GM18517 (cell line): ENCODE measurements around the gene CLP1.
"Not testable (repeated sequence)": the region's sequence is repeated elsewhere in the genome, so short reads cannot be mapped to it uniquely, and the experiment has no call there.

Experiments used
- ATAC-seq: cut with Tn5 transposase; IDR thresholded peaks from one replicate; pipeline ENCODE4 v1.9.1; 2021; ENCODE audit warnings: mild to moderate bottlenecking, moderate library complexity; ENCODE audit not compliant: unreplicated experiment

Gene CLP1

GRCh38 chr11:57640068-57640800, 17.3 kb upstream of the CLP1 start:
- no peak for ATAC-seq

DNA sequence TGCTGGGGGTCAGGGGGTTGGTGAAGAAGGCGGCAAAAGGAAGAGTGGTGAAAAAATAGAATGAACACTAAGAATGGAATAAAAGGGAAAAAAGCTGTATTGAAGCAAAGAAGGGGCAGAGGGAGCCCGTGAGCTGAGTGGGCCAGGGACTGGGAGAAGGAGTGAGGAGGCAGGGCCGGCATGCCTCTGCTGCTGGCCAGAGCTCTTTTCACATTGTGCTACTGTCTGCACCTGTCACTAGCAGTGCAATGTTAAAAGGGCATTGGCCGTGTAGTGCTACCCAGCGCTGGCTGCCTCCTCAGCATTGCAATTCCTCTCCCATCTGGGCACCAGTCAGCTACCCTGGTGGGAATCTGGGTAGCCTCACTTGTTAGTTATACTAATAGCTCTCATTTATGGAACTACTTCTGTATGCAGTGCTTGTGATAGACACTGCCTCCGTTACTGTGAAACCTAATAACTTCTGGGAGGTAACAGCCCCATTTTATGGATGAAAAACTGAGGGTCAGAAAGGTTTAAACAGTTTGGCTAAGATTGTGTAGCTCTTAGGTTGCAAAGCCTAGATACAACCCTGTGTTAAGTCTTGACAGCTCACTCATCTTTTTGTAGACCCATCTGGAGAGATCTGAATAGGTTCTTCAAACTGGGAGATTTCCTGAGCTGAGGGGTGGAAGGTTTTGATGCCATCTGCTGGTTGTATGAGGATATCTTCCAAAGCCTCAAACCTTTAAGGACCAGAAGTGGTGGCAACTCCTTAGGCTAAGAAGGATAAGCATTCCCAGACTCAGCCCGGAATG, 16.4 kb upstream of the CLP1 start:
- ATAC-seq: no peak

GRCh38 chr11:57643802-57644201, 13.8 kb upstream of the CLP1 start:
- ATAC-seq: no peak

DNA sequence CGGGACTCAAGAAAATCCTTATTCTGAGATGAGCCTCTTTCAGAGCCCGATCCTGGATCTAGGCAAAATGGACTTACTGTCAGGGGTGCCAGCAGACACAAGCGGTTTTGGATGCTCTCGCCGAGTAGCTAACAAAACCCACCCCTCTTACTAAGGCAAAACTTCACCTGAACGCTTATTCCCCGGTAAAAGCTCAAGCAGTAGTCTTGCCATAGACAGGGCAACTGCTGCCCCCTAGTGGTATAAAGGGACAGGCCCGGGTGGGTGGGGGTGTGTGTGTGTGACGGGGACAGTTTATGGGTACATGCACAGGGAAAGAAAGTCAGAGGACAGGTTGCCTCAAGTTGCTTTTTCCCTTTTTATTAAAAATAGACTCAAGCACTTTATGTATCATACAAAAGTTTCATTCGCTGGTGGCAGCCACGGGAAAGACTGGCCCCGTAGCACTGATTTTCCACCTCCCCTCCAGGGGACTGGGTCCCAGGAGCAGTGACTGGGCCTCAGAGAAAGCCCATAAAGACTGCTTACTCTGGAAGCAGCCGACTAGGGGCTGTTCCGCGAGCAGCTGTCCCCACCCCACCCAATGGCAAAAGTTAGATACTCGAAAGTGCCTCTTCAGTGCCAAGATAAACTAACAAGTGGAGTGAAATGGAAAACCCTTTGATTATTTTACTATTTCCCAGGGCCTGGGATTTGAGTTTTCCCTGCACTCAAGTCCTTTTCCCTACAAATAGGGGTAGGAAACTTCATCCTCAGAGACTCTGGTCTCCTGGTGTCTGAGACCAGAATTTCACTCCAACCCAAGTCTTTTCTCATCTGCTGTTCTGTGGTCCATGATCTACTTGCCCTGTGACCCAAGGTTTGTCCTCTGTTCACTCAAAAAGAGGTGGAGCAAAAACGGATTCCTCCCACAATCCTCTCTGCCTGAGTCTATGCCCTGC, 12.5 kb upstream of the CLP1 start:
- peak; percentile 46 for ATAC-seq

DNA sequence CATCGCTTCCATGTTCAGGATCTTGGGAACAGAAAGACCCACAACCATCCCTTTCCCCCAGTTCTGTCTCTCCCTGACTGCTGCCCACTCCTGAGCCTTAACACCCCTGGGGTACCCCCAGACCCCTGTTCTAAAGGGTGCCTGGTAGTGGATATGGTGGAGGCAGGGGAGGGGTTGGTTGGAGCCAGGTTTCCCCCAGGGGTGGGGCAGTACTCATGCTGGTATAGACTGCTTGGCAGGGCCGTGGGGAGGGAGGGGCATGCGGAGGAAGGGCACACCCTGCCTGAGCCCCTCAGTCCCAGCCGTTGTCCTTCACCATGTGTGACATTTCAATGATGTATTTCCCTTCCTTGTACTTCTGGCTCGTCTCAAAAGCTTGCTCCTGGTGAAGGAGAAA, 11.9 kb upstream of the CLP1 start:
- ATAC-seq: no peak

DNA sequence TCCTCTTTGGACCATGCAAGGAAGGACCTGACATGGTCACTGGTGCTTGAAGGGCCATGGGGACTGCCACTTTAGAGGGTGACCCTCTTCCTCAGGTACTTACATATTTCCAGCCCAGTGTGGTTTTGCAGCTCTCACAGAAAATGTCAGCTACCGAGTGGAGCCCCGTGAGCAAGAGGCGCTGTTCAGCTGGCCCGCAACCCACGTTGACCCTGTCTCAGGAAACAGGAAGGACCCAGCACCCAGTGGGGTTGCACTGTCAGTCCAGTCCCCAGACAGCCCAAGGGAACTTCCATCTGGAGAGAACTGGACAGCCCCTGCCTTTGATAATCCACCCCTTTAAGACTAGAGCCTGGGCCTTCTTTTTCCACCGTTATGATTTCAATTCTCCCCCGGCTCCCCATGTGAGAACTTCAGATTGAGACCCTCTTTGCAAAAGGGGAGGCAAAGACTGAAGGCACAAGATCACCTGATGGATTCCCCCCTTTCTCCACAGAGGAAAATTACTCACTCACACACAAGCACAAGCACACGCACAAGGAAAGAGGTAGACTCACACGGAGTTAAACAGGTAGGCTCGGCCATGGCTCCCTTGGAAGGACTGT, 11.3 kb upstream of the CLP1 start:
- ATAC-seq: no peak

- ATAC-seq: no peak
These were observed 10.7 kb upstream of the CLP1 start for GRCh38 chr11:57646799-57647303.

- ATAC-seq: no peak
These were observed 10.2 kb upstream of the CLP1 start for GRCh38 chr11:57647372-57647771.

DNA sequence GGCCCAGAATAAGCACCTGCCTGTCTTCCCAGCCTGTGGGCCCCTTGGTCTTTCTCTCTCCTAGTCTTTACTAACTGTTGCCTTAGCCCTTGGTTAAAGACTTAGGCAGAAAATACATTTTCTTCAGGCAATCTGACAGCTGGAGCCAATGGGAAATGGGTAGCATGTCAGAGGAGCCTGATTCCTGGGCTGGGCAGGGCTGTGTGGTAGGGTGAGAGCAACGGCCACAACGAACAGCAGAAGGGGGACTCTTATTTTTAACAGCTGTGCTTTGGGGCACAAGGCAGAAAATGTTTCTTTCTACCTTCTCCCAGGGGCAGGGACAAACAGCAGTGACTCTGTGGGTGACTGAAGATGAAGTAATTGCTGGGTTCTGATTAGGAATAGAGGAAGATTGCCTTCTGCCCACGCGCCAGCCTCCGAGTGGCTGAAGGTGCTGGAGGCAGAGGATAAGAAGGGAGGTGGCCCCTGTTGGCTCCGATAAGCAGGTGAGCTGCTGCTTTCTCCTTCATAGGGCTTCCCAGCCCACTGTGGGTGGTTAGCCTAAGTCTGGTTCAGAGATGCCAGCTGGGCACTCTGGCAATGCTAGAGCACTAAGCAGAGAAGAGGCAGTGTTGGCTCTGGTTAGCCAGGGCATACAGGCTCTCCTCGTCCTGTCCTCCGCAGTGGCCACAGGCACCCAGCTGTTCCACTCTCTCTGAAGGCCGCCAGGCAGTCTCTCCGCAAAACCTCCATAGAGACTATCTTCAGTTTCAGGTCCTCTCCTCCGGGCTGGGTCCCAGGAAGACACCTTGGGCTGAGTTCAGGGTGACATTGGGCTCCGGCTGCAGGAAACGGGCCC, 9.4 kb upstream of the CLP1 start:
- no peak for ATAC-seq

- no peak for ATAC-seq
These were observed 8.5 kb upstream of the CLP1 start for GRCh38 chr11:57648801-57649735.

DNA sequence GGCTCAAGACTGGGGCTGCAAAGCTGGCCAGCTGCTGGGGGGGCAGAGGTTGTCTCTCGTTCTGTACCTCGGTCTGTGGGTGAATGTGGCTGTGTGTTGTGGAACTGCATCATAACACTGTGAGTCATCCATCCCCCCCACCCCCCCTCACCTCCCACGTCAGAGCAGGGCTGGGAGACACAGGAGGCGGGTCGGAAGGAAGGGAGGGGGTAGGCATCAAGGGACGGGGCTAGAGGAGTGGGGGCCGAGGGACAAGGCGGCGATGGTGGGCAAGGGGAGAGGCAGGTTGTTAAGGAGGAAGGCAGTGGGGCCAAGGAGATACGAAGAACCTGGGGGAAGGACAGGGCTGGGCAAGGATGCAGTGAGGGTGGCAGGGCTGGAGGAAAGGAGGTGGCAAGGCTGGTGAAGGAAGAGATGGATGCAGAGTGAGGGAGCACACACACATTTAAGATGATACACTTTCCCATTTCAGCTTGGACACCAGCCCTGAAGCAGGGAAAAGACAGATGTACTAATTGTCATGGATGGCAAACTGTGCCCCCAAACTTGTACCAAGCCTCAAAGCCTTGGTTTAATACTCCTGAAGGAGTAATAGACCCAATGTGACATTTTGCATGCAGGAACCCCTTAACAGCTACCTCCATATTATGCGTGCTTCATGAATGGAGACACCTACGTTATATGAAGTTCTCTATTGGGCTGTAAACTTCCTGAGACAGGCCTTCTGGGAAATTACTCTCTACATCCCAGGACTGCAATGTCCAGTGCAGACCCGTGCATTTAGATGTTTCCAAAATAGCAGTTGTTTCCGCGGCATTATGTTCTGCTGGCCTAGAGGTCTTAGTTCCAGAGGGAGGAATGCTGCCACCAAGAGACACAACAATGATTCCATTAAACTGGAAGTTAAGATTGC, 7.5 kb upstream of the CLP1 start, which contains the start of gene YPEL4:
Gene YPEL4 (minus strand): TSS at position 87 of the 913 bp plus-strand sequence. CDS start 2,805 bp downstream, outside the sequence.
- no peak for ATAC-seq

GRCh38 chr11:57650739-57651090, 6.8 kb upstream of the CLP1 start:
- ATAC-seq: no peak

- ATAC-seq: no peak
These were observed 6.2 kb upstream of the CLP1 start for GRCh38 chr11:57651408-57651807.

DNA sequence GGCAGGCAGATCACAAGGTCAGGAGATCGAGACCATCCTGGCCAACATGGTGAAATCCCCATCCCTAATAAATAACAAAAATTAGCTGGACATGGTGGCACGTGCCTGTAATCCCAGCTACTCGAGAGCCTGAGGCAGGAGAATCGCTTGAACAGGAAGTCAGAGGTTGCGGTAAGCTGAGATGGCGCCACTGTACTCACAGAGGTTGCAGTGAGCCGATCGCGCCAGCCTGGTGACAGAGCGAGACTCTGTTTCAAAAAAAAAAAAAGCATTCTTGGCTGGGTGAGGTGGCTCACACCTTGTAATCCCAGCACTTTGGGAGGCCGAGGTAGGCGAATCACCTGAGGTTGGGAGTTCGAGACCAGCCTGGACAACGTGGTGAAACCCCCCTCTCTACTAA, 5.3 kb upstream of the CLP1 start:
- not testable (repeated sequence) for ATAC-seq

GRCh38 chr11:57652662-57653061, 4.9 kb upstream of the CLP1 start:
- ATAC-seq: no peak

- no peak for ATAC-seq
These were observed 4.4 kb upstream of the CLP1 start for GRCh38 chr11:57653163-57653562.

DNA sequence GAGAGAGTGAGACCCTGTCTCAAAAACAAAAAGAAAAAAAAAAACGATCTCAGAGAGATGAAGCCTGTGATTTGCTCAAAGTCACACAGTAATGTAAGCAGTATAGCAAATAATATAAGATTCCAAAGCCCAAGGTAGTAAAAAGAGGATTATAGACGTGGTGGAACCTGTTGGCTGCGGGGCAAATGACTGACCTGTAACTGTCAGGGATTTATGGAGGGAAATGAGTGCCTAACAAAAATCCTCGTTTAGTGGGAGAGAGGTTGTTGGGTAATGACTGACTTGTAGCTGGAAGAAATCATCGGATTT, 723 bp upstream of the CLP1 start:
- ATAC-seq: no peak

- no peak for ATAC-seq
These were observed 430 bp downstream of the CLP1 start for GRCh38 chr11:57658023-57658361.
